K562 (cell line): ENCODE measurements around the gene PPM1E.

Experiments
- MYC ChIP-seq, 2 experiments: fragments of 250-450 bp in 1 of 2; sonication (Bioruptor Pico) in 1 of 2; IDR thresholded peaks; 2 replicates each; pipeline versions ENCODE4 v1.5.1 to v1.6.1; 2012 to 2021; ENCODE audit warnings: low read depth in 2 of 2, borderline replicate concordance in 1 of 2, improper control_type of control experiment in 1 of 2, low read length in 1 of 2, mild to moderate bottlenecking in 1 of 2, moderate library complexity in 1 of 2
- POLR2A ChIP-seq: fragments of 450-650 bp; conservative IDR thresholded peaks from 2 replicates; pipeline ENCODE4 v1.6.1; 2016
- TF ChIP-seq, protein P1 (sequence below), 3 experiments: IDR thresholded peaks in 2 of 3; conservative IDR thresholded peaks in 1 of 3; 2 replicates each; pipeline ENCODE4 v1.5.1; 2011 to 2012; ENCODE audit warnings: low read length in 3 of 3, mild to moderate bottlenecking in 3 of 3, control low read depth in 2 of 3, improper control_type of control experiment in 1 of 3, inconsistent platforms in 1 of 3, low read depth in 1 of 3, mixed read lengths in 1 of 3, moderate library complexity in 1 of 3; ENCODE audit not compliant: insufficient read depth in 2 of 3

DNA sequence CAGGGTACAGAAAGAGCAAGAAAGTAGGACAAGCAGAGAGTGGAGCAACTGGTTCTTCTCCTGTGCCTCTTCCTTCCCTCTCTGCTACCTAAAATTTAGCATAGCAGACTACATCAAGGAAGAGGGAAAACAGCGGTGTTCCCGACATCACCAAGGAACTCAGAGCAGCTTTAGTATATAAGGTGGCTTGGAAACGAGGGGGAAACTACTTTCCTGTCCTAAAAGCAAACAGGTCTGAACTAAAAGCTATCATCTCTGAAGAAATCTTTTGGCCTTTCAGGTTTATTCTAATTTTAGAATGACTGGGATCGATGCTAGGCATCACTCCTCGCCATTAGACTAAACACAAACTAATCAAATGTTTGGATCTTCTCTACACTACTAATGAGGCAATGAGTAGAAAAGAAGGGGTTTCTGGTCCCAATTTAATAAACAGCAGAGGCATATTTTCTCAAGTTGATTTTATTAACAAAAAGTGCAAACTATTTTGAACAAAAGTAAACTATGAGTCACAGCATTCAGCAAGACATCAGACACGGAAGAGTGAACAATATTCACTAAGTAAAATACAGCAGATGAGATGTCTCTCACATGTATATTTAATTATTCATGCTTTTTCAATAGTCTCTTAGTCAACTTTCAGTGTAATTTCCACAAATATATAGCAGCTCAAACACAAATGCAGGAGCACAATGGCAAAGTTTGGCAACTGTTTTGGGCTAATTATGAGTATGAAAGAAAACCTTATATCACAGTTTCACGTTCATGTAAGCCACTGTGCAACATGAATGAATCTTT, 242.3 kb downstream of the PPM1E start:
- TF ChIP-seq MYC (IDR thresholded peaks at IDR 0.05; ENCODE audit: low read depth, low read length) (no peak), MYC (CRISPR knock-in tag; IDR thresholded peaks at IDR 0.05; ENCODE audit: borderline replicate concordance, low read depth) (no peak), POLR2A (no peak)
- TF ChIP-seq, protein P1, sequence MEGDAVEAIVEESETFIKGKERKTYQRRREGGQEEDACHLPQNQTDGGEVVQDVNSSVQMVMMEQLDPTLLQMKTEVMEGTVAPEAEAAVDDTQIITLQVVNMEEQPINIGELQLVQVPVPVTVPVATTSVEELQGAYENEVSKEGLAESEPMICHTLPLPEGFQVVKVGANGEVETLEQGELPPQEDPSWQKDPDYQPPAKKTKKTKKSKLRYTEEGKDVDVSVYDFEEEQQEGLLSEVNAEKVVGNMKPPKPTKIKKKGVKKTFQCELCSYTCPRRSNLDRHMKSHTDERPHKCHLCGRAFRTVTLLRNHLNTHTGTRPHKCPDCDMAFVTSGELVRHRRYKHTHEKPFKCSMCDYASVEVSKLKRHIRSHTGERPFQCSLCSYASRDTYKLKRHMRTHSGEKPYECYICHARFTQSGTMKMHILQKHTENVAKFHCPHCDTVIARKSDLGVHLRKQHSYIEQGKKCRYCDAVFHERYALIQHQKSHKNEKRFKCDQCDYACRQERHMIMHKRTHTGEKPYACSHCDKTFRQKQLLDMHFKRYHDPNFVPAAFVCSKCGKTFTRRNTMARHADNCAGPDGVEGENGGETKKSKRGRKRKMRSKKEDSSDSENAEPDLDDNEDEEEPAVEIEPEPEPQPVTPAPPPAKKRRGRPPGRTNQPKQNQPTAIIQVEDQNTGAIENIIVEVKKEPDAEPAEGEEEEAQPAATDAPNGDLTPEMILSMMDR (IDR thresholded peaks at IDR 0.05 in 2 of 3, conservative IDR thresholded peaks at IDR 0.05 in 1 of 3; ENCODE audit: insufficient read depth in 2 of 3, low read depth in 1 of 3, low read length in 3 of 3) = no peak
